ENCODE measurements around the gene TXNDC11. TPM values are rescaled to one million over a fixed set of nuclear protein-coding genes. Genes with fewer than 3 reads are reported as not detected.

TXNDC11 gene
- total RNA-seq, 2 experiments from 2014 or later: 111 to 112 TPM

DNA sequence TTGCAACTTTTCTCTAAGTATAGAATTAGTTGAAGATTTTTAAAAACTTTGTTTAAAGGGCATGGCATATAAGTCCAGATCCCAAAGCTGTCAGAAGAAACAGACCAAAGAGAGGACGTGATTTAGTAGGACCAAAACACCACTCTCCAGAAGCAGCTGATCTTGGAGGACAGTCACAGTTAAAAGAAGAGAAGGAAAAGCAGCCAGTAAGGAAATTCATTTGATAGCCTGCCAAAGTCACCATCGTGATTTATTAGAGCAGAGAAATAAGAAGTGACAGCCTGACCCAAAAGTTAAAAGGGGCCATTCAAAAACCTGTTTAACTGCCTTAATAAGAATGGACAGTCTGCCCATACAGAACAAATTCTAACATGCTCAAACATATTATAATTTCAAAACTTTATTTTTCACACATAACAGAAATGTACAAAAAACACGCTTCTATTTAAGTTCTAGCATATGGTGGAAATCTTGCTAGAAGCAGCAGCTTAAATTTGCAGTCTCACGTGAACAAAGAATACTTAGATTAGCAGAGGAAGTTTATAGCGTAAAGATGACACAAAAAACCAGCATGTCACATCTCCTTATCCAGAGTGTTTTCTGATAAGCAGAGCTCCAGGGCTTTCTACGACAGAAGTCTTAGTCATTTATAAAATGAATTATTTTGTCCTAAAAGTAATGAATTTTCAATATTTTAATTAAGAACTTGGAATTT, 37.2 kb downstream of the TXNDC11 start:
- peaks cover 5% of the 10 kb centered on the region for H3K4me1 ChIP-seq (ENCODE audit: insufficient read depth, low read length)
- no peak overlapping the region for H3K4me3 ChIP-seq (ENCODE audit: low read length)
- H3K9me3 ChIP-seq (ENCODE audit: control insufficient read depth in 1 of 2, insufficient read depth in 1 of 2, low read length in 2 of 2): no peaks in the 10 kb centered on the region
- ChIA-PET CTCF (interaction anchor here (0.7 to 1.0 kb wide), 3 partner anchors 20 to 329 kb away, joined by 3 read pairs; no protein-coding TSS in a partner anchor), POLR2A (no interaction called here)
- TF ChIP-seq, protein P1, sequence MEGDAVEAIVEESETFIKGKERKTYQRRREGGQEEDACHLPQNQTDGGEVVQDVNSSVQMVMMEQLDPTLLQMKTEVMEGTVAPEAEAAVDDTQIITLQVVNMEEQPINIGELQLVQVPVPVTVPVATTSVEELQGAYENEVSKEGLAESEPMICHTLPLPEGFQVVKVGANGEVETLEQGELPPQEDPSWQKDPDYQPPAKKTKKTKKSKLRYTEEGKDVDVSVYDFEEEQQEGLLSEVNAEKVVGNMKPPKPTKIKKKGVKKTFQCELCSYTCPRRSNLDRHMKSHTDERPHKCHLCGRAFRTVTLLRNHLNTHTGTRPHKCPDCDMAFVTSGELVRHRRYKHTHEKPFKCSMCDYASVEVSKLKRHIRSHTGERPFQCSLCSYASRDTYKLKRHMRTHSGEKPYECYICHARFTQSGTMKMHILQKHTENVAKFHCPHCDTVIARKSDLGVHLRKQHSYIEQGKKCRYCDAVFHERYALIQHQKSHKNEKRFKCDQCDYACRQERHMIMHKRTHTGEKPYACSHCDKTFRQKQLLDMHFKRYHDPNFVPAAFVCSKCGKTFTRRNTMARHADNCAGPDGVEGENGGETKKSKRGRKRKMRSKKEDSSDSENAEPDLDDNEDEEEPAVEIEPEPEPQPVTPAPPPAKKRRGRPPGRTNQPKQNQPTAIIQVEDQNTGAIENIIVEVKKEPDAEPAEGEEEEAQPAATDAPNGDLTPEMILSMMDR (IDR thresholded peaks at IDR 0.05): no peak
- H3K27ac Mint-ChIP-seq: no peak overlapping the region
- H3K36me3 ChIP-seq (ENCODE audit: insufficient read depth, low read length): peaks cover 58% of the 10 kb centered on the region
- H3K36me3 Mint-ChIP-seq (ENCODE audit: low read depth): peaks cover 79% of the 10 kb centered on the region
- ATAC-seq (ENCODE audit: poor library complexity) (no peak), DNase-seq (no peak)
- H3K4me1 Mint-ChIP-seq (ENCODE audit: low read depth): peaks cover 30% of the 10 kb centered on the region
- H3K27me3 Mint-ChIP-seq: no peaks in the 10 kb centered on the region
- no peaks in the 10 kb centered on the region for H3K27me3 ChIP-seq (ENCODE audit: control insufficient read depth in 1 of 2, insufficient read depth in 2 of 2, low read length in 2 of 2)
- no peaks in the 10 kb centered on the region for H3K9me3 Mint-ChIP-seq
- H3K4me3 Mint-ChIP-seq: no peak overlapping the region
- no peak overlapping the region for H3K27ac ChIP-seq (ENCODE audit: low read depth in 1 of 2, low read length in 2 of 2)
- intact Hi-C loops (cut with DNase I, micrococcal nuclease): no loop called here

DNA sequence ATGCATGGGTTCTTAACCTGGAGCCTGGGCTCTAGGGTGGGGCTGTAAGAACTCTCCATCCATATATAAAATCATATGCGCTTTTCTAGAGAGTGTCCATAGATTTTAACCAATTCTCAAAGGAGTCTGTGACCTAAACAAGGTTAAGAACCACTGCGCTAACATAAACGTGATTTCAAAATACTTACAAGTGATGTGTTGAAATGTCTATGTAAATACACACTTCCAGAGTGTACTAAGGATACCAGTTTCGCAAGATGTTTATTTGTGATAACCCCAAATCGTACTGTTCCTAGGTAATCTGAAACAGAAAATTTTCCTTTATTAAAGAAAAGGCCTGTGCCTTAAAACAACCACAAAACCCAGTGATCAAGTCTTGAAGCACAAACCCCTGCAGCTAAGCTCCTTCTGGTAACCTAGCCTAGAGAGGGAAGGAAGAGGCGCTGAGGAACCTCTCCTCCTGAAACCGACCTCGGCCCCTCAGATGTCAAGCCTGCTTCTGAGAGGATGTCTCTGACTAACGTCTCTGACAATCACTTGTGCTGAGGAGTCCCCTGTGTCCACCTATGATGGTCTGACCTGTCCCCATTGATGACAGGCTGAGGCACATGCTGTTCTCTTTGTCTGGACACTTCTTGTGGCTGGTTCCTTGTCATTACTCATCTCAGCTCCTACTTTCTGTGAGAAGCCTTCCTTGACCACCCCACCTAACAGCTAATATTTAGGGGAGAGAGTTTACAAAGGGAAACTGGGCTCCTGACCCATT, 42.2 kb downstream of the TXNDC11 start:
- Mint-ChIP-seq H3K36me3 (ENCODE audit: low read depth) (peaks cover 93% of the 10 kb centered on the region), H3K27me3 (no peaks in the 10 kb centered on the region)
- DNase-seq: peak in 2 of 14 experiments; percentile 25 to 47

DNA sequence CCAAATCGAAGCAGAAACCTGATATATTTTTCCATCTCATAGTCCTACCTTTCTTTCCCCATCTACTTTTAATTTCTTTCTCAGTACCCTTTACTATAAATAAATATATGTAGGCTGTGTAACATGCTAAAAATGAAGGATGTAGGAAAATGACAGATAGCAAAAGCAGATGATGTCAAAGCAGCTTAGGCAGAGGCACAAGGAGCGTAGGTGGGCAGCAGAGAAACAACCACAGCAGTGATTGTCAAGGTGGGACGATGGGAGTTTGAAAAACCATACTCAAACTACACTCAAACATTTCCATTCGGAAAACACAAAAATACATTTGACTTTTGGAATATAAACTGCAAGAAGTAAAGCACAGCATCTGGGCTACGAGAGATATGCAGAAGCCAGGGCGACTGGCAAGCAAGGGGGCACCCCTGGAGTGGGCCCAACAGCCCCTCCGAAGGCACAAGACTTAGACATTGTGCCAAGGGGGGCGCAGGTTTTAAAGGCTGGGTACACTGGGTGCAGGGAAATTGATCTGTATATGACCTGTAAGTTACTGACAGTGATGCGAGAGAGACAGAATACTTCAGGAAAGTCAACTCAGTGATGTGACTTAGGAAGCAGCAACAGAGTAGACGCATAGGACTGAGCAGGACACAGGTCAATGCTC, 43.3 kb downstream of the TXNDC11 start:
- no peak for DNase-seq
- CTCF ChIA-PET: no interaction called here
- H3K27ac Mint-ChIP-seq: peak overlapping the region; percentile 32
- H3K4me1 ChIP-seq (ENCODE audit: insufficient read depth, low read length): peaks cover 27% of the 10 kb centered on the region
- POLR2A ChIA-PET: interaction anchor here (1.1 kb wide), 1 partner anchor 11 kb away, joined by 3 read pairs; no protein-coding TSS in a partner anchor
- no peak overlapping the region for H3K4me3 ChIP-seq (ENCODE audit: low read length)
- H3K9me3 Mint-ChIP-seq: no peaks in the 10 kb centered on the region
- H3K27me3 ChIP-seq (ENCODE audit: control insufficient read depth in 1 of 2, insufficient read depth in 2 of 2, low read length in 2 of 2): no peaks in the 10 kb centered on the region
- intact Hi-C loops (cut with DNase I, micrococcal nuclease): no loop called here
- peaks cover 93% of the 10 kb centered on the region for H3K36me3 Mint-ChIP-seq (ENCODE audit: low read depth)
- ATAC-seq (ENCODE audit: poor library complexity): no peak
- H3K4me3 Mint-ChIP-seq: no peak overlapping the region
- H3K36me3 ChIP-seq (ENCODE audit: insufficient read depth, low read length): peaks cover 80% of the 10 kb centered on the region
- H3K4me1 Mint-ChIP-seq (ENCODE audit: low read depth): peaks cover 63% of the 10 kb centered on the region
- H3K27me3 Mint-ChIP-seq: no peaks in the 10 kb centered on the region
- TF ChIP-seq, protein P1 (IDR thresholded peaks at IDR 0.05): no peak
- H3K27ac ChIP-seq (ENCODE audit: low read depth in 1 of 2, low read length in 2 of 2): no peak overlapping the region
- H3K9me3 ChIP-seq (ENCODE audit: control insufficient read depth in 1 of 2, insufficient read depth in 1 of 2, low read length in 2 of 2): no peaks in the 10 kb centered on the region

More for the DNA sequence above, 42.2 kb downstream of the TXNDC11 start:
- Histone ChIP-seq H3K4me1 (ENCODE audit: insufficient read depth, low read length) (peaks cover 27% of the 10 kb centered on the region), H3K27me3 (ENCODE audit: control insufficient read depth in 1 of 2, insufficient read depth in 2 of 2, low read length in 2 of 2) (no peaks in the 10 kb centered on the region), H3K4me3 (ENCODE audit: low read length) (no peak overlapping the region), H3K27ac (ENCODE audit: low read depth in 1 of 2, low read length in 2 of 2) (no peak overlapping the region), H3K9me3 (ENCODE audit: control insufficient read depth in 1 of 2, insufficient read depth in 1 of 2, low read length in 2 of 2) (no peaks in the 10 kb centered on the region), H3K36me3 (ENCODE audit: insufficient read depth, low read length) (peaks cover 74% of the 10 kb centered on the region)
- intact Hi-C loops (cut with DNase I, micrococcal nuclease): no loop called here
- ChIA-PET CTCF (no interaction called here), POLR2A (interaction anchor here (1.1 kb wide), 1 partner anchor 12 kb away, joined by 3 read pairs; no protein-coding TSS in a partner anchor)
- ATAC-seq (ENCODE audit: poor library complexity): no peak
- Mint-ChIP-seq H3K4me1 (ENCODE audit: low read depth) (peaks cover 66% of the 10 kb centered on the region), H3K27ac (peak overlapping the region; percentile 32), H3K9me3 (no peaks in the 10 kb centered on the region), H3K4me3 (no peak overlapping the region)
- TF ChIP-seq, protein P1 (IDR thresholded peaks at IDR 0.05): no peak
